GM18519 (cell line): ENCODE results near the gene ATG13.
"Not testable (repeated sequence)": the region's sequence is repeated elsewhere in the genome, so short reads cannot be mapped to it uniquely, and the experiment has no call there.

Source experiments
- ATAC-seq: cut with Tn5 transposase; IDR thresholded peaks from one replicate; pipeline ENCODE4 v1.9.1; 2021; ENCODE audit warnings: mild to moderate bottlenecking, moderate library complexity; ENCODE audit not compliant: unreplicated experiment, low FRiP score

ATG13 gene

DNA sequence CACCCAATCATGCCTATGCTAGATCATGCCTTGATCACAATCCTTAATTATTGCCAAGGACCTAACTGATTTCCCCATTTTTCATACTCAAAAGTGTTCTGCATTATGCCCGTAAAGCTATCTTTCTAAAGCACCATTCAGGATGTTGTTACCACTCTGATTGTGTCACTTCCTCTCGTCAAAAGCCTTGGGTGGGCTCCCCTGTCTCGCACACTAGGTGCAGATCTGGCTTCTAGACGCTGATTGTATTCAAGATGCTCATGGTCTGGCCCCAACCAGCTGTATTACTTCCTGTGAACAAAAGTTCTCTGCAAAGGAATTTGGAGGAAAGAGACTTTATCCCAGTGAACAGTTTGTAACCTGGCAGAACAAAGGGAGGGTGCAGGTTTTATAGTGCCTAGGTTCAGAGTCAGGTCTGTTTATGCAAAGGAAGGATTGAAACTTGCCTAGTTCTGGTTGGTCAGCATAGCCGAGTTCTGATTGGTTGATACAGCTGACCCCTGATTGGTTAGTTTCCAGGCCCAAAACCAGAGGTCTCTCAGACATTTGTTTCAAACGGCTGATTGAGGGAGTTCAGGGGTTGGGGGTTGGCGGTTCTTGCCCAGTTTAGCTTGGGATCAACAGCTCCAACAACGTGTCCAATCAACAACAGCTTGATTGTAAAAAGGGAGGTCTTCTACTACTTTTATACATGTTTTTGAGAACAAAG lies 25.4 kb downstream of the ATG13 start:
- no peak for ATAC-seq

DNA sequence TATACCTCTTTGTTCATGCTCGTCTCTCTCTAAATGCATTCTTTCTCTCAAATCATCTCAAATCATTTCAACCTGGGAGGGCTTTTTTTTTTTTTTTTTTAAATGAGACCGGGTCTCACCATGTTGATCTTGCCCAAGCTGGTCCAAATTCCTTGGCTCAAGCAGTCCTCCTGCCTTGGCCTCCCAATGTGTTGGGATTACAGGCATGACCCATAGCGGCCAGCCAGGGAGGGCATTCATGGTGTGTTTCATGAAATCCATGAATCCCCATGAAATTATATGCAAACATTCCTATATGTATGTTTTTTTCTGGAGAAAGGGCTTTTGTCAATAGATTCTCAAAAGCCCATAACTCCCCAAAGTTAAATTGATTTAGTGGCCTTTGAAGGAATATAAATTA lies 26.2 kb downstream of the ATG13 start:
- ATAC-seq: no peak

DNA sequence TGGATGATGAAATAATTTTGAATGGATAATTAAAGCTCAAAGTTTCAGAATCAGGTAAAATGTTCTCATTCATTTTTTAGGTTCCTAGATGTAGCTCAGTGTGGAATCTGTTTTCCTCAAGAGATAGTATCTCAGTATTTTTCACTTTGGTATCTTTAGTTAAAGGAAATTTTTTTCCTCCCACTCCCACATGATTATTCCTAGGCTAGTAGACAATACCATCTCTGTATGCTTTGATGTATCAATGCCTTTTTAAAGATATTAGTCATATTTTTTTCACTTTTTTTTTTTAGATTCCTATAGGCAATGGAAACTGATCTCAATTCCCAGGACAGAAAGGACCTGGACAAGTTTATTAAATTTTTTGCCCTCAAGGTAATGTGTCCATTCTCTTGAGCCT lies 26.6 kb downstream of the ATG13 start:
- no peak for ATAC-seq

DNA sequence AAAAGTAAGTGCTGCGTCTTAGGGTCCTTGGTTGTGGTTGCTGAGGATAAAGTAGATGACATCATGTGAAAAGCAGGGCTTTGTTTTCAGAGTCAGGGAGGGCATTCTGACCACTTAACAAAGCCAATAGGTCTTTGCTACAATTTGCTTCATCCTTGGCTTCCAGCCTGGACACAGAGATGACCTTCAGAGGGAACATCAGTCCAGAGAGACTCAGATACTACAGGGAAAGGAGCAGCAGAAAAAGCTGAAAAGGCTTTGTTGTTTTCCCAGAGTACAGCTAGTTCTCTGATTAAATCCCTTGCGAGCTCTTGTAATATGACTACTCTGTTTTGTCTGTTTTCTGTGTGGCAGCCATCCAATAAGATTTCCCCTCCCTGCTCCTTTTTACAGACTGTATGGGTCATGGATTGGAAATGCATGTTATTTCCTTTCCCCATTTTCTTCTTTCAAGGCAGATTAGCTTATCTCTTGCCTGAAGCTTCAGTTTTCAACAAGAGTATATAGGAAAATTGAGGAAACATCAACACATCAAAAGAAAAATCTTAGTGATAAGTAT lies 31.9 kb downstream of the ATG13 start:
- no peak for ATAC-seq

DNA sequence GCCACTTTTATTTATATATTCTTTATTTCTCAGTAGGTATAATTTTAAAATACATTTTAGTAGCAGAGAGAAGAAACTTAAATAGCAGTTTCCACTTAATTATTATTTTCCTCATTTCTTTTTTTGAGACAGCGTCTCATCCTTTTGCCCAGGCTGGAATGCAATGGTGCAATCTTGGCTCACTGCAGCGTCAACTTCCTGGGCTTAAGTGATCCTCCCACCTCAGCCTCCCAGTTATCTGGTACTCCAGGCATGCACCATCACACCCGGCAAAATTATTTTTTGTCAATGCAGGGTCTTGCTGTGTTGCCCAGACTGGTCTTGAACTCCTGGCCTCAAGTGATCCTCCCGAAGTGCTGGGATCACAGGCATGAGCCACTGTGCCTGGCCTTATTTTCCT lies 38.3 kb downstream of the ATG13 start:
- ATAC-seq: no peak

DNA sequence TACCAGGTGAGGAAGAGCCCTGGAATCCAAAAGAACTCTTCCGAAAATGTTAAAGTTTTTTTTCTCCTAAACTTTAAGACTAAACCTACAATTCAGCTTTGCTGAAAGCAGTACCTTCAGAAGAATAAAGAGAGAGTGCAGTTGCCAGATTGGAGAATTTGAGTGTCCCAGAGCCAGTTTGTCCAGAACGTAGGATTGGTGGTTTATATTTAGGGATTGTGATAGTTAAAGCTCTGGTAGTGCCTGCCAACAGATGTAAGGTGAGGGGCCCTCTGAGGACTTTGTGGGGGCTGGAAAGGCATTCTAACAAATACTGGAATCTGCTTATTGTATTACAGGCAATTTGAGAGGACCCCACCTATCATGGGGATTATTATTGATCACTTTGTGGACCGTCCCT lies 39.8 kb downstream of the ATG13 start:
- ATAC-seq: no peak

DNA sequence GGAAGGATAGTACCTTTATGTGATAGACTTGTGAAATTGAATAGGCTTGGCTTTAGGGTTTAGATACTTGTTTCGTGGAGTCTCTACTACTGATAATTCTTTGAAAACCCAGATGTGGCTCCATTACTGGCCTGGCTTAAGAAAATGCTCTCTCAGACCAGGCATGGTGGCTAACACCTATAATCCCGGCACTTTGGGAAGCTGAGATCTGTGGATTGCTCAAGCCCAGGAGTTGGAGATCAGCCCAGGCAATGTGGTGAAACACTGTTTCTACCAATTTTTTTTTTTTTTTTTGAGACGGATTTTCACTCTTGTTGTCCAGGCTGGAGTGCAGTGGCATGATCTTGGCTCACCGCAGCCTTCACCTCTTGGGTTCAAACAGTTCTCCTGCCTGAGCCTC lies 40.9 kb downstream of the ATG13 start:
- no peak for ATAC-seq

DNA sequence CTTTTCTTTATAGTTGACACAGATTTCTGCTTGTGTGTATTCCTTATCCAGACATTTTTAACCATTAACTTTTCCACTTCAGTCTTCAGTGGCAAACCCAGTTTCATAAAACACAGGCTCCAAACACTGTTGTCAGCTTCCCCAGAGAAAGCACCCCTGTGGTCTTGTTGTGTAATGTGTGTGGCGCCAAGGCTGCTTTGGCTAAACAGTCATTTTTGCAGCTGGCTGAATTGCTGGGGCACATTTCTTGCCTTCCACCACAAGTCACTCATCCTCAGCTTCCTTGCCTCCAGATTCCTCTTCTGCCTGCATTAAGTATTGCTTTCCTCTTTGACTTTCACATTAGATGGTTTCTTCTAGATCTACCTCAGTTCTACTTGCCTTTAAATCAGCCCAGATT lies 42.6 kb downstream of the ATG13 start:
- no peak for ATAC-seq

DNA sequence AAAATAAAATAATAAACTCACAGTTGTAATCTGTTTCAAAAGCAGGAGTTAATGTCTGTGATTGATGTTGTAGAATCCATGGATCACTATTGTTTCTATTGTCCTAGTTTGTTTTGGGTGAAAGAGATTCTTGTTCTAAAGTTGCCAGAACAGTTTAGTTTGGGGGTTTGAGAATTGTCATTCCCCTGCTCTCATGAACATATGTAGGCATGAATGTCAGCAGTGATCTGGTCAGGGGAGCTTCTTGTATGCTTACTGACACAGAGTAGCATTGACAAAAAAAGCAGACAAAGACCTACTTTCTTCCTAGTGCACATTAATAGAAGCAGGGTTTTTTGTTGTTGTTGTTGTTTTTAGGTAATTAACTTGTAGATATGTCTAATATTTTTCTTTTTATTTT lies 44.5 kb downstream of the ATG13 start:
- ATAC-seq: no peak

DNA sequence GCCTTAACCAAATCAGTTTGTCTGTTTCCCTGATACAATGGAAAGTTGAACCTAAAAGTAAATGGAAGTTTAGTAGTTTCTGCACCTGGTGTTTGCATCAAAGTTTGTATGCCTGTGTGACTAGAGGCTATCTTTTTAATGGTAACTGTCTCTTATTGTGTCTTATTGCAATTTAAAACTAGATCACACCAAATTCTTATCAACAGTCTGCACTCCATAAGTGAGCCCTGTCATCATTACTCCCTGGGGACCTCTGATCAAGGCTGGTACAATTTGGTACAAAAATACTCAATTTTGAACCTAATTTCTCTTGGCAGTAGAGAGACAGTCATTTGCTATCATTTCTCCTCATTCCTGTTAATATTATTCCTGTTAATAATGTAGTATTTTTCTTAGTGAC lies 45.0 kb downstream of the ATG13 start:
- no peak for ATAC-seq

DNA sequence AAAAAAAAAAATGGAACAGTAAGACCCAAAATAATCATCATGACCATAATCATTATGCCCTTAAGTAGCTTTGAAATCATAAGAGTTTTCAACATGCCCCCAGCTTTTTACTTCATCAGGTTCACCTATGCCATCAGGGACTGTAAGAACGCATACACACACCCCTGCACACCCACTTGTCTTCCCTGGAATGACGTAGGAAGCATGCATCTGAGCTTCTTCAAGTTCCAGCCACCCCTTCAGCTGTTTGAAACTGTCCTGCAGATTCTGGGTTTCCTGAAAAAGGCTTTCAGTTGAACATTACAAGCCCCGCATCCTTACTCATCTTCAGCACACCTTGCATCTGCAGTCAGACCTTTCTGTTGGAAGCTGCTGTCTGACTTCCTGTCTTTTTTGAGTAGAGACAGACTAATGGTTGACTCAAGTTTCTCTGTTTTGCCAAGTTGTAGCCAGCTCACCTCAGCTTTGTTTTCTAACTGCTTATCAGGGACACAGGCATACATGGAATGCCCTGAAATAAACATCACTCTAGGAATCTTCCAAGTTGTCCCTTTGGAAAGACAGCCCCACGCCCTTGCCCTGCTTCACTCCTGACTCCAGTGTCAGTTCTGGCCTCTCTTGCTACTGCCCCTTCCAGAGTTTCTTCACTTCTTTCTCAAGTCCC lies 46.1 kb downstream of the ATG13 start:
- ATAC-seq: no peak

DNA sequence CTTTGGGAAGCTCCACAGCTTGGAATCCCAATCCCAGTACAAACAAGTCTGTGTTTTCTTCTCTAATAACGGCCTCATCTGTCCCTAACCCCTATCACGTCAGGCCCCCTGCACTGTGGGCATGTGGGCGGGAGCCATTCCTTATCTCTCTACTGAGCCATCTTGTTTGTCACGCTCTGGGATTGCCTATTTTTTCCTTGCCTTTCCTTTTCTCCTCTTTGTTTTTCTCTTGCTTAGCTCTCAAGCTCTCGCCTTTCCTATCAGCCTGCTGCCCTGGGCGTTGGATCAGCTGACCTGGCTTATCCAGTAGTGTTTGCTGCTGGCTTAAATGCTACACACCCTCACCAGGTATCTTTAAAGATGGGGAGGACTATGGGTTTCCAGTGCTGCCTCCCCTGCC lies 47.3 kb downstream of the ATG13 start:
- ATAC-seq: no peak

DNA sequence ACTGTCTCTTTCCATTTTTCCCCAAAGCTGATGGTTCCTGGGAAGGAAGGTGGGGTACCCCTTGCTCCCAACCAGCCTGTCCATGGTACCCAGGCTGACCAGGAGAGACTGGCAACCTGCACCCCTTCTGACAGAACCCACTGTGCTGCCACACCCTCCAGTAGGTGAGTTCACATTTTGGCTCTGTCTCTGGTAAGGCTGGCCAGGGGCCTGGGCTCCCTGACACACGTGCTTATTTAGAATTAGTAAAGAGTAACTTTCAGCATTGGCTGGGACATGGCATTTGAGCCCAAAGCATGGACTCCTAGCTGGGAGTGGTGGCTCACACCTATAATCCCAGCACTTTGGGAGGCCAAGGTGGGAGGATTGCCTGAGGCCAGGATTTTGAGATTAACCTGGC lies 48.0 kb downstream of the ATG13 start:
- no peak for ATAC-seq

DNA sequence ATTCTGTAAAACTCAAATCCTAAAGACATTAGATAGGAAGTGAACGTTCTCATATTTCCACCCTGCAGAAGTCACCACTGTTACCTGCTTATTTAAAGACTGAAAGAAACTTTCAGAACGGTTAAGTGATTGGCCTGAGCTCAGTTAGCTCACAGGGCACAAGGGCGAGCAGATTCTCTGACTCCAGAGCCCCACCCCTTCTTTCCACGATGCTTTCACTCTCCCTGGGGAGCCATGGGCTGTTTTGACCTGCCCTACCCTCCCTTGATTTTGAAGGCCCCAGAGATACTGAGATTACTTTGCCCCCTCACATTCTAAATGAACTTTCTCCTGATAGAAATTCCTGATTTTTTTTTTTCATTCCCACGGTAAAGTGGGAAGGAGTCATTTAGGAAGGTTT lies 49.2 kb downstream of the ATG13 start:
- no peak for ATAC-seq

DNA sequence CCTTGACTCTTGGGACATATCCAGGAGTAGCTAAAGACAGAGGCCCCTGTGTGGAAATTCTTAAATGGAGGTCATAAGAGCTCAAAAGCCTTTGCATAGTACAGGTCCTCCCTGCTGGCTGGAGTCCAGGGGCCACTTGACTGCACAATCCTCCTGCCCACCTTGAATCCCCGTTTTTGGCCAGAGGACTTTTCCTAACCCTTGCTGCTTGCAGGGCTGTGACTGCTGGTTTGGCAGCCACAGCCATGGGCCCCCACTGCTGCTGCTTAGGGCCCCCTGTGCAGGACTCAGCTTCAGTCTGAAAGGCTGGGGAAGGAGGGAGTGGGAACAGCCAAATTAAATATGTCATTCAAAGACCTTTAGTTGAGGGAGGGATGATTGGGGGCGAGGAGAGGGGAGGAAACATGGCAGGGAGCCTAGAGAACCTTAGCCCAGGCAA lies 49.7 kb downstream of the ATG13 start:
- ATAC-seq: no peak

DNA sequence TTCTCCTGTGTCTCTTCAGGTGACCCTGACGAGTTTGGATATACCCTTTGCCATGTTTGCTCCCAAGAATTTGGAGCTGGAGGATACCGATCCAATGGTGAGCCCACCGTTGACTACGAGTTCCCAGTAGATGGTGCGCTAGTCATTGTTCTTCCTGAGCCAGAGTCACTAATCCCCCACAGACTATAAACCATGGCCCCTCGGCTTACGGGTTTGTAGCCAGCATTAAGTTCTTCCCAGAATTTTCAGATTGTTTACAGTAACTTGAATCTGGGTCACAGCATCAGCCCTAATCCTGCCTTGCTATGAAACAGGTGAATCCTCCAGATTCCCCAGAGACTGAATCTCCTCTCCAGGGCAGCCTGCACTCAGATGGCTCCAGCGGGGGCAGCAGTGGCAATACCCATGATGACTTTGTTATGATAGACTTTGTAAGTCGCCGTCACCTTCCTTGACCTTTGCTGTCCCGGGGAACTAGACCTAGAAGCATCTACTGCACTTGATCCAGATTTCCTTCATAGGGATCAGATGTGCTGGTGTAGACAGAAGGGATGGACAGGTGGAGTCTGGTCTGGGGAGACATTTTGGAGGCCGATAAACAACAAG lies 51.2 kb downstream of the ATG13 start:
- no peak for ATAC-seq

DNA sequence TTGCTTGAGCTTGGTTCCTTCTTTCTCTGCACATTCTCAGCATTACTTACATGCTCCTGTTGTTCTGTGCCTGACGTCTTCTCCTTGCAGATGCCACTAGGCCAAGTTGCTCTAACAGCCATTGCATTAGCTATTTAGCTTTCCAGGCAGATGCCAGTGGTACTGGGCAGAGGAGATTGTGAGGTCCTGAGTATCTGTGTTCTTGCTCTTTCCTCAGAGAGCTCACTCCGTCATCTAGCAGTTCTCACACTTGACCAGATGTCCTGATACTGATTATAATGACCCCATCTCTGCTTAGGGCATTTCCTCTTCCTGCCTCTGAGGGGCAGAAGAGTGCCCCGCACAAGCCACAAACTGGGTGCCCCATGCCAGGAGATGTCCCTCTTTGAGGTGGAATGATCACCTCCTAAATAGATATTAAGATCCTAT lies 52.4 kb downstream of the ATG13 start:
- no peak for ATAC-seq

DNA sequence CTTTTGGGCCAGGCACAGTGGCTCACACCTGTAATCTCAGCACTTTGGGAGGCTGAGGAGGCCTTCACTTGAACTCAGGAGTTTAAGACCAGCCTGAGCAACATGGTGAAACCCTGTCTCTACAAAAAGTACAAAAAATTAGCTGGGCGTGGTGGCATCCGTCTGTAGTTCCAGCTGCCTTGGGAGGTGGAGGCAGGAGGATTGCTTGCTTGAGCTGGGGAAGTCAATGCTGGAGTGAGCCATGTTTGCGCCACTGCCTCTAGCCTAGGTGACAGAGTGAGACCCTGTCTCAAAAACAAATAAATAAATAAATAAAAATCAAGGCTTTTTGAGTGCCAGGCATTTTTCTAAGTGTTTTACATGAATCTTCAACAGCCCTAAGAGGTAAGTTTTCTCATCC lies 53.2 kb downstream of the ATG13 start:
- ATAC-seq: not testable (repeated sequence)

DNA sequence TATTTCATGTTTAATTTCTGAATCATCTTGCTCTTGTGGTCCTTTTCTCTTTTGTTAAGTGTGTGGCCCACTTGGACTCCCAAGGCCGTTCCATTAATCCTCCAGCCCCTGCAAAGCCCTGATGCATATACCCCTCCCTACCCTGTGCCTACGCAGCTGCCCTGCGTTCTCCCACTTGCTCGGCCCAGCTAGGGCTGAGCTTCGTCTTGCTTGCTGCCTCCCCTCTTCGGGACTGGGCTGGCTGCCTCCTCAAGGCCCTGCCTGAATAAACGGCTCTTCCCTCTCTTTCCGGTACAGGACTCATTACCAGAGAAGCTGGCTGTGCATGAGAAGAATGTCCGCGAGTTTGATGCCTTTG lies 54.6 kb downstream of the ATG13 start:
- no peak for ATAC-seq

DNA sequence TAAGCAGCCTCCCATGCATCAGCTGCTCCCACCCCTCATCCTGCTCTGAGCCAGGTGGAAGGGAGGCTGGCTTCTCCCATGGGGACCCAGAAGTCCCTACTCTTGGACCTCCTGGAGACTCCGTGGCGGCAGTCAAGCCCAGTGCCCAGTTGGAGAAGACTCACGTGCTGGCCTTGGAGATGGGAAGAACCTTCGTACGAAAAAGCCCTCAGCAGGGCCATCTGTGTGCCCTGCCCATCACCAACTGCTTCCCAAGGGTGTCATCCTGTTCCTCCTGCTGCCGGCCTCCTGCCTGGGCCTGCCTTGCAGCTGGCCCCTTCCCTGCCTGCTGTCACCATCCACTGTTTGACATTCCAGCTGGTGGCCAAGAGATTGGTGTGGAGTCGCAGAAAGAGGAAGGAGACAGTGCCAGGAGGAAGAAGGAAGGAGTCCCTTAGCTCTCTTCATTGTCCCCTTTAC lies 55.1 kb downstream of the ATG13 start:
- ATAC-seq: no peak

DNA sequence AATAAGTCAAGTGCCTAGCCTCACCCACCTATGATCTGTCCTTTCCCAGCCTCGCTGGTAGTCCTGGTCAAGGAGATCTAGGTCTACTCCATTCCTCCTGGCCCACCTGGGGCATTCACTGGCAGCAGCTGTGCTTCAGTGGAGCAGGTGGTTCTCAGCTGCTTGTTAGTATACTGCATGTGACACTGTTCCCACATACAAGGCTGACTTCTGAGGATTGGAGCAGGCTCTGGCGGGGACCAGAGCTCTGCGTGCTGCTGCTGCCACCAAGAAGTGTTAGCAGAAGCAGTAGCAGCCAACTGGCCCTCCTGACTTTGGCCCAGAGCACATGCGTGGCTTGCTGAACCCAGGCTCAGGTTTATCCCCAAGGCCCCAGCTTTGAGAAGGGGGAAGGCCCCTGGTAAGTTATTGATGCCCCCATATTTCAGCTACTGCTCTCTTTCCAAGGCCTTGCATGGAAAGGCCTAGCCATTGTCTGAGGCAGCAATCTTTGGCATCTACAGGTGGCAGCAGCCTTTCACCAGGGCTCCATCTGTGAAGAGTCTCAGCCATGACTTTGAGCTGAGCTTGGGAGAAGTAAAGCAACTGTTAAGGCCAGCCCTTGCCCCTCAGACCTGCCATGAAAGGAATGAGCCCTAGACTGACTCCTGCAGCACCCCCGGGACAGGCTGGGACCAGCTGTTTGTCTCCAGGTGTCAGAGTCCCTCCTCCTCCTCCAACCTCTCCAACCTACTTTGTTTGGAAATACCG lies 56.5 kb downstream of the ATG13 start:
- no peak for ATAC-seq
